Sigmoid colon (tissue), 4 donors: Measurements from ENCODE around the gene KCNE4.

ENCODE experiments used
- EP300 ChIP-seq, 4 donors: sonication (generic); formaldehyde crosslinking; IDR thresholded peaks; one replicate each; pipeline ENCODE4 v1.6.1; 2017; ENCODE audit warnings: antibody characterized with exemption in 4 of 4
- POLR2A ChIP-seq, 2 donors: fragments of 450-650 bp; IDR thresholded peaks; one replicate each; pipeline ENCODE4 v1.6.1; 2016; ENCODE audit warnings: antibody characterized with exemption in 2 of 2, mild to moderate bottlenecking in 2 of 2, moderate library complexity in 2 of 2
- TF ChIP-seq, protein P1 (sequence below), 4 experiments: fragments of 450-650 bp in 3 of 4; fragments of 200-600 bp in 1 of 4; IDR thresholded peaks; one replicate each; pipeline ENCODE4 v1.5.1; 2016 to 2019; ENCODE audit warnings: antibody characterized with exemption in 4 of 4, mild to moderate bottlenecking in 3 of 4, moderate library complexity in 2 of 4

DNA sequence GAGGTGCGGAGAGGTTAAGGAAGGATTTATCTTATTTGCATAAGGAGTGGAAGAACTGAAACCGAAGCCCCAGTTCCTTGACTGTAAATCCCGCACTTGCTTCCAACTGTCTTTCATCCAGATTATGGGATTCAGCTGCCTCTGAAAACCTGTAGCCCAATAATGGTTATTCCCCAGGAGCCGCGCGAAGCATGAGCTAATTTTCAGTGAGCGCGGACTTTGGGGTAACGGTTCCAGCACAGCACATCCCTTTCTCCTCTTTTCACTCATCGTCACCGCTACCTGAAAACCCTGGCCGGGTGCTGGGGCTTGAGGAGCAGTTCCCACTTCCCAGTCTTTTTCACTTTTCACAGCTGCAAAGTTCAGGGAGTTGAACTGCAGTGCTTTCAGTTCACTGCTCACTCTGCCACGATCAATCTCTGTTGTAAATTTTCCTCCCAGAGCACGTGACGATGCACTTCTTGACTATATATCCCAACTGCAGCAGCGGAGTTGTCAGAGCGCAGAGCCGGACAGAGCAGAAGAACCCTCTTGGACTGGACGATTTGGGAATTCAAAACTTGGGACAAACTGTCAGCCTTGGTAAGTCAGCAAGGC, at the start of gene KCNE4:
- TF ChIP-seq, protein P1, sequence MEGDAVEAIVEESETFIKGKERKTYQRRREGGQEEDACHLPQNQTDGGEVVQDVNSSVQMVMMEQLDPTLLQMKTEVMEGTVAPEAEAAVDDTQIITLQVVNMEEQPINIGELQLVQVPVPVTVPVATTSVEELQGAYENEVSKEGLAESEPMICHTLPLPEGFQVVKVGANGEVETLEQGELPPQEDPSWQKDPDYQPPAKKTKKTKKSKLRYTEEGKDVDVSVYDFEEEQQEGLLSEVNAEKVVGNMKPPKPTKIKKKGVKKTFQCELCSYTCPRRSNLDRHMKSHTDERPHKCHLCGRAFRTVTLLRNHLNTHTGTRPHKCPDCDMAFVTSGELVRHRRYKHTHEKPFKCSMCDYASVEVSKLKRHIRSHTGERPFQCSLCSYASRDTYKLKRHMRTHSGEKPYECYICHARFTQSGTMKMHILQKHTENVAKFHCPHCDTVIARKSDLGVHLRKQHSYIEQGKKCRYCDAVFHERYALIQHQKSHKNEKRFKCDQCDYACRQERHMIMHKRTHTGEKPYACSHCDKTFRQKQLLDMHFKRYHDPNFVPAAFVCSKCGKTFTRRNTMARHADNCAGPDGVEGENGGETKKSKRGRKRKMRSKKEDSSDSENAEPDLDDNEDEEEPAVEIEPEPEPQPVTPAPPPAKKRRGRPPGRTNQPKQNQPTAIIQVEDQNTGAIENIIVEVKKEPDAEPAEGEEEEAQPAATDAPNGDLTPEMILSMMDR (IDR thresholded peaks at IDR 0.05), result no peak
- TF ChIP-seq POLR2A (IDR thresholded peaks at IDR 0.05) (peak; percentile 51 to 79), EP300 (IDR thresholded peaks at IDR 0.05) (no peak)
